Keratinocyte (primary cell): ENCODE data around the gene ZNF407. TPM values are rescaled to one million over a fixed set of nuclear protein-coding genes. Genes with fewer than 3 reads are reported as not detected.

Experiments used
- DNase-seq: peaks from one replicate; pipeline ENCODE4 v3.0.0-alpha.2; 2011; ENCODE audit warnings: low read depth, missing footprints, low spot score
- FAIRE-seq: peaks from 2 replicates; lab custom pipeline; 2011; peaks lifted over from hg19 to GRCh38; lab: Jason Lieb, UNC
- H2AFZ ChIP-seq: 2 replicates; pipeline ENCODE4 v1.6.0; 2012; ENCODE audit warnings: low read length, control low read depth, inconsistent platforms; ENCODE audit not compliant: control insufficient read depth
- H3K27ac ChIP-seq: 2 replicates; pipeline ENCODE4 v1.5.1; 2011; ENCODE audit warnings: low read length; ENCODE audit not compliant: control insufficient read depth, insufficient read depth
- H3K27me3 ChIP-seq: 3 replicates; pipeline ENCODE4 v1.6.0; 2011; ENCODE audit warnings: low read length; ENCODE audit not compliant: control insufficient read depth, insufficient read depth; ENCODE audit errors: extremely low read depth
- H3K36me3 ChIP-seq, 2 experiments: 2 replicates in 1 of 2; 3 replicates in 1 of 2; pipeline ENCODE4 v1.5.1; 2011; ENCODE audit warnings: low read length in 2 of 2, mild to moderate bottlenecking in 1 of 2; ENCODE audit not compliant: control insufficient read depth in 2 of 2, insufficient read depth in 2 of 2; ENCODE audit errors: extremely low read depth in 1 of 2
- H3K4me1 ChIP-seq: 3 replicates; pipeline ENCODE4 v1.5.1; 2011; ENCODE audit warnings: low read length; ENCODE audit not compliant: control insufficient read depth, insufficient read depth; ENCODE audit errors: extremely low read depth
- H3K4me2 ChIP-seq: 3 replicates; pipeline ENCODE4 v1.6.0; 2011; ENCODE audit warnings: low read depth, low read length; ENCODE audit not compliant: control insufficient read depth, insufficient read depth; ENCODE audit errors: extremely low read depth
- H3K4me3 ChIP-seq, 3 experiments: fragments of 200-600 bp in 1 of 3; sonication (generic) in 1 of 3; 2 replicates in 2 of 3; 3 replicates in 1 of 3; pipeline ENCODE4 v1.5.1; 2011 to 2016; ENCODE audit warnings: low read length in 3 of 3, mild to moderate bottlenecking in 3 of 3, control low read depth in 2 of 3, inconsistent platforms in 1 of 3, low read depth in 1 of 3, mixed read lengths in 1 of 3, mixed run types in 1 of 3, moderate library complexity in 1 of 3; ENCODE audit not compliant: control insufficient read depth in 2 of 3, insufficient read depth in 2 of 3; ENCODE audit errors: extremely low read depth in 1 of 3
- H3K79me2 ChIP-seq: 2 replicates; pipeline ENCODE4 v1.6.0; 2012; ENCODE audit warnings: low read length; ENCODE audit not compliant: control insufficient read depth, insufficient read depth
- H3K9ac ChIP-seq: 3 replicates; pipeline ENCODE4 v1.6.0; 2011; ENCODE audit warnings: low read length; ENCODE audit not compliant: control insufficient read depth, insufficient read depth; ENCODE audit errors: extremely low read depth
- H3K9me1 ChIP-seq: 3 replicates; pipeline ENCODE4 v1.6.0; 2011; ENCODE audit warnings: low read length; ENCODE audit not compliant: control insufficient read depth, insufficient read depth; ENCODE audit errors: extremely low read depth
- H3K9me3 ChIP-seq: 2 replicates; pipeline ENCODE4 v1.5.1; 2012; ENCODE audit warnings: low read depth, low read length; ENCODE audit not compliant: control insufficient read depth
- H4K20me1 ChIP-seq: 3 replicates; pipeline ENCODE4 v1.6.0; 2011; ENCODE audit warnings: low read length; ENCODE audit not compliant: control insufficient read depth, insufficient read depth; ENCODE audit errors: extremely low read depth
- EZH2 ChIP-seq: IDR thresholded peaks from one replicate; pipeline ENCODE4 v1.6.1; 2012; ENCODE audit warnings: inconsistent platforms, mild to moderate bottlenecking, low read length, moderate library complexity
- dilution Hi-C: fragments of 300-500 bp; cut with MboI; formaldehyde crosslinking; loops from one replicate; pipeline ENCODE4 v1.7.0; 2020; ENCODE audit warnings: low sequenced_read_pairs; ENCODE audit not compliant: extremely low pct_ligation_motif_present
- polyA plus RNA-seq, 5 experiments: library from polyadenylated mRNA; depleted of rRNA in 3 of 5; stranded (reverse) in 3 of 5; stranded (forward) in 1 of 5; unstranded in 1 of 5; fragments of >200 nt; gene quantifications; 1 replicate in 1 of 5; 2 replicates in 3 of 5; 3 replicates in 1 of 5; pipeline versions ENCODE4 v1.2.1 to v1.2.3, GENCODE V29; 2011 to 2012; ENCODE audit warnings: missing spikeins in 2 of 5, low read depth in 1 of 5, low replicate concordance in 1 of 5
- TF ChIP-seq, protein P1 (sequence below), 3 experiments: IDR thresholded peaks in 1 of 3; conservative IDR thresholded peaks in 1 of 3; optimal IDR thresholded peaks in 1 of 3; 2 replicates in 2 of 3; 3 replicates in 1 of 3; pipeline versions ENCODE3 to v1.5.1; 2011; ENCODE audit warnings: low read length in 3 of 3, mild to moderate bottlenecking in 3 of 3, moderate library complexity in 2 of 3, control low read depth in 1 of 3, inconsistent platforms in 1 of 3; ENCODE audit not compliant: insufficient read depth in 2 of 3; ENCODE audit errors: extremely low read depth in 1 of 3

The ZNF407 gene
- polyA plus RNA-seq, 1 donor (not counting 4 experiments of a cell fraction or from before 2014, with no cell fraction given): 3.8 TPM

DNA sequence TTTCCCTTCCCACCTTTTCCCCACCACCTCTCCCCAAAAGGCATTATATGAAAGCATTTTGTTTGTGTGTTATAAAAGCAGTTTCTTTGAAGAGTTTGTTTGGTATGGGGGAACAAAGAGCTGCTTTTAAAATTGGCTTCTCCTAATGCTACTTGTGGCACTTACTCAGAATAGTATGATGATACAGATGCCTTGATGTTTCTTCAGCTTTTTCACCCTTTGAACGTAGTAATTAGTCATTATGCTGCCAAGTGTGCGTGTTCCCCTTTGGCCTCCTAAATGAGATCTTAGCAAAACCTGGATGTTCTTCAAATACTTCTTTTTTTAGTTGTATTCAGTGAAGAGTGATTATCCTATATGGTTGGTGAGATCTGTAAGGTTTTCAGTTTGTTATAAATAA lies 427.9 kb downstream of the ZNF407 start:
- Histone ChIP-seq H3K36me3 (no peaks in the 10 kb centered on the region), H3K9me3 (no peaks in the 10 kb centered on the region), H4K20me1 (no peaks in the 10 kb centered on the region), H3K9ac (no peak overlapping the region), H2AFZ (no peak overlapping the region), H3K4me2 (no peak overlapping the region), H3K4me1 (no peaks in the 10 kb centered on the region), H3K27ac (no peak overlapping the region), H3K79me2 (no peaks in the 10 kb centered on the region), H3K27me3 (no peaks in the 10 kb centered on the region), H3K4me3 (no peak overlapping the region), H3K9me1 (no peaks in the 10 kb centered on the region)
- no peak for TF ChIP-seq EZH2
- TF ChIP-seq, protein P1, sequence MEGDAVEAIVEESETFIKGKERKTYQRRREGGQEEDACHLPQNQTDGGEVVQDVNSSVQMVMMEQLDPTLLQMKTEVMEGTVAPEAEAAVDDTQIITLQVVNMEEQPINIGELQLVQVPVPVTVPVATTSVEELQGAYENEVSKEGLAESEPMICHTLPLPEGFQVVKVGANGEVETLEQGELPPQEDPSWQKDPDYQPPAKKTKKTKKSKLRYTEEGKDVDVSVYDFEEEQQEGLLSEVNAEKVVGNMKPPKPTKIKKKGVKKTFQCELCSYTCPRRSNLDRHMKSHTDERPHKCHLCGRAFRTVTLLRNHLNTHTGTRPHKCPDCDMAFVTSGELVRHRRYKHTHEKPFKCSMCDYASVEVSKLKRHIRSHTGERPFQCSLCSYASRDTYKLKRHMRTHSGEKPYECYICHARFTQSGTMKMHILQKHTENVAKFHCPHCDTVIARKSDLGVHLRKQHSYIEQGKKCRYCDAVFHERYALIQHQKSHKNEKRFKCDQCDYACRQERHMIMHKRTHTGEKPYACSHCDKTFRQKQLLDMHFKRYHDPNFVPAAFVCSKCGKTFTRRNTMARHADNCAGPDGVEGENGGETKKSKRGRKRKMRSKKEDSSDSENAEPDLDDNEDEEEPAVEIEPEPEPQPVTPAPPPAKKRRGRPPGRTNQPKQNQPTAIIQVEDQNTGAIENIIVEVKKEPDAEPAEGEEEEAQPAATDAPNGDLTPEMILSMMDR (optimal IDR thresholded peaks at IDR 0.05 in 1 of 3, IDR thresholded peaks at IDR 0.05 in 1 of 3, conservative IDR thresholded peaks at IDR 0.05 in 1 of 3; ENCODE audit: extremely low read depth in 1 of 3, insufficient read depth in 2 of 3, low read length in 3 of 3): no peak
- dilution Hi-C loops: no loop called here
- DNase-seq (no peak), FAIRE-seq (no peak)

DNA sequence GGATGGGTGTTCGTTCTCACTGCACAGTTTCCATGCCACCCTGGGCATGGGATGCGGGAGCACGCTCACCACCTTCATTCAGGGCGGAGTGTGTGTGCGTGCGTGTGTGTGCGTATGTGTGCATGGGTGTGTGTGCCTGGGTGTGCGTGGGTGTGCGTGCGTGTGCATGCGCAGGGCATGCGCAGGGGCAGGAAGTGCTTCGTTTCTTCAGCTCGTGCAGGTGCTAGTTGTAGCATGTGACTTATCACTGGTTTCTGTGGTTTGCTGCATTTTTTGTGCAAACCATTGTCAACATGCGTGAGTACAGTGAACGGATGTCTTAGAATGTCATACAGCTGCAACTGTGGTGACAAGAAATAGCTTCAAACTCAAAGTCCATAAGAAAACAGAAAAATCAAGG lies 431.8 kb downstream of the ZNF407 start:
- Histone ChIP-seq H3K9me1 (no peaks in the 10 kb centered on the region), H3K36me3 (no peaks in the 10 kb centered on the region), H3K4me2 (no peak overlapping the region), H3K9me3 (no peaks in the 10 kb centered on the region), H3K4me1 (no peaks in the 10 kb centered on the region), H3K79me2 (no peaks in the 10 kb centered on the region), H3K27me3 (no peaks in the 10 kb centered on the region), H4K20me1 (no peaks in the 10 kb centered on the region), H2AFZ (no peak overlapping the region), H3K4me3 (no peak overlapping the region), H3K9ac (no peak overlapping the region), H3K27ac (no peak overlapping the region)
- dilution Hi-C loops: no loop called here
- TF ChIP-seq, protein P1 (optimal IDR thresholded peaks at IDR 0.05 in 1 of 3, IDR thresholded peaks at IDR 0.05 in 1 of 3, conservative IDR thresholded peaks at IDR 0.05 in 1 of 3; ENCODE audit: extremely low read depth in 1 of 3, insufficient read depth in 2 of 3, low read length in 3 of 3): no peak
- no peak for TF ChIP-seq EZH2
- no peak for DNase-seq
- no peak for FAIRE-seq
